ENCODE data around the gene TRPM6. TPM values are rescaled to one million over a fixed set of nuclear protein-coding genes. Genes with fewer than 3 reads are reported as not detected.

Gene TRPM6
- total and polyA plus RNA-seq, 2 donors (not counting 3 experiments of a cell fraction or from before 2014, with no cell fraction given), result 0.01 to 0.22 TPM

- POLR2A ChIA-PET, result no interaction called here
Observed at GRCh38 chr9:74887981-74888370, 255 bp upstream of the TRPM6 start.

More at GRCh38 chr9:74887981-74888370, 255 bp upstream of the TRPM6 start:
- no peaks in the 10 kb centered on the region for H4K20me1 ChIP-seq (replicated peaks; ENCODE audit: control insufficient read depth, extremely low read depth, insufficient read depth, low read length)
- H3K27me3 ChIP-seq (ENCODE audit: control insufficient read depth in 2 of 2, insufficient read depth in 2 of 2, low read length in 2 of 2), result peaks cover 2 to 12% of the 10 kb centered on the region in 2 experiments
- dilution Hi-C loops (cut with MboI; ENCODE audit: extremely low pct_ligation_motif_present, low sequenced_read_pairs) (no loop called here), intact Hi-C loops (cut with micrococcal nuclease) (loop anchor here (2.0 kb wide), 2 partner anchors 25 to 65 kb away; partner anchors contain the start of gene C9orf40)
- FAIRE-seq, result no peak
- peaks cover 6% of the 10 kb centered on the region for H3K4me1 ChIP-seq (ENCODE audit: control insufficient read depth, extremely low read depth, insufficient read depth, low read length)
- H3K9me1 ChIP-seq (replicated peaks; ENCODE audit: control insufficient read depth, extremely low read depth, insufficient read depth, low read length), result no peaks in the 10 kb centered on the region
- DNase-seq (ENCODE audit: low read depth, low spot score), result no peak
- H3K36me3 ChIP-seq (ENCODE audit: control insufficient read depth in 2 of 2, extremely low read depth in 1 of 2, insufficient read depth in 2 of 2, low read length in 2 of 2), result no peaks in the 10 kb centered on the region
- H3K9ac ChIP-seq (replicated peaks; ENCODE audit: extremely low read depth, insufficient read depth, low read length), result no peak overlapping the region
- CTCF ChIA-PET, result interaction anchor here (0.8 to 2.2 kb wide), 4 partner anchors 16 to 112 kb away, joined by 3 to 10 read pairs (median 6); partner anchors contain the start of gene C9orf40
- no peaks in the 10 kb centered on the region for H3K79me2 ChIP-seq (ENCODE audit: control insufficient read depth, insufficient read depth, low read length)
- H3K27ac ChIP-seq (ENCODE audit: insufficient read depth, low read depth, low read length), result no peak overlapping the region
- H3K4me3 ChIP-seq (replicated peaks in 1 of 3; ENCODE audit: insufficient read depth in 1 of 3, low read depth in 1 of 3, low read length in 3 of 3), result no peak overlapping the region
- TF ChIP-seq GATA2 (IDR thresholded peaks at IDR 0.05; ENCODE audit: insufficient read depth, insufficient read length, low read depth, low read length) (no peak), CTCF (IDR thresholded peaks at IDR 0.05; ENCODE audit: extremely low read depth in 1 of 2, insufficient read depth in 1 of 2, low read depth in 1 of 2, low read length in 2 of 2) (no peak), FOS (IDR thresholded peaks at IDR 0.05; ENCODE audit: borderline replicate concordance, insufficient read depth, low read length) (no peak), MYC (IDR thresholded peaks at IDR 0.05; ENCODE audit: low read depth, low read length) (no peak), EZH2 (IDR thresholded peaks at IDR 0.05; ENCODE audit: borderline replicate concordance, low read depth, low read length, severe bottlenecking) (no peak), JUN (IDR thresholded peaks at IDR 0.05; ENCODE audit: borderline replicate concordance, insufficient read depth, insufficient read length, low read depth) (no peak), POLR2AphosphoS5 (IDR thresholded peaks at IDR 0.05; ENCODE audit: insufficient read depth, low read depth, low read length) (no peak), POLR2A (IDR thresholded peaks at IDR 0.05; ENCODE audit: low read depth, low read length) (no peak), MAX (IDR thresholded peaks at IDR 0.05; ENCODE audit: insufficient read depth, insufficient read length) (no peak)
- no TSS peak for BruUV-seq (replicated peaks)
- H2AFZ ChIP-seq (ENCODE audit: low read depth, low read length), result peak overlapping the region; percentile 87
- peak overlapping the region; percentile 22 for H3K4me2 ChIP-seq (ENCODE audit: insufficient read depth, low read length)
- H3K9me3 ChIP-seq (replicated peaks; ENCODE audit: control insufficient read depth, insufficient read depth, low read length), result no peaks in the 10 kb centered on the region

Data from endothelial cell of umbilical vein (primary cell).